Stimulated activated CD8-positive, alpha-beta memory T cell treated with anti-CD3 and anti-CD28 coated beads, Interleukin-7, amount 100 ng/mL, for 24 hours (primary cell): ENCODE results near the gene SHANK3.

Experiments
- DNase-seq: peaks from one replicate; pipeline ENCODE4 v3.0.0-alpha.2; 2020; ENCODE audit warnings: low read depth

SHANK3 gene

DNA sequence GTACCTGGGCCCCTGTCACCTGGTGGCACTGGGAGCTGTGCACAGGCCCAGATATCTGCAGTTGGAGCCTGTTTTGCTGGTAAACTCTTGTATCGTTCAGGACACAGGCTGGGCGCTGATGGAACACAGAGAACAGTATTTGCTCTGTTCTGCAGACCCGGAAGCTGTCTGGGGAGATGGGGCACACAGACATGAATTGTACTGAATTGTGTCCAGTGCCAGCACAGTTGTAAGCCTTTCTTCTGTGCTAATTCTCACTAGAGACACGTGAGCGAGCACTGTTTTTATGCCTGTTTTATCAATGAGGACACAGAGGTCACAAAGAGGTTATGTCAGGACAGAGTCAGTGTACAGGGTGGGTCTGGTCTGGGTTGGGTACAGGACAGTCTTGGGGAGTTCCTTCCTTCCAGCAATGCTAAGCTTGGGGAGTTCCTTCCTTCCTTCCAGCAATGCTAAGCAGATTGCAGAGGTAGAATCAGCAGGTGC is 41.0 kb downstream of the SHANK3 start:
- no peak for DNase-seq

- no peak for DNase-seq
Measured at GRCh38 chr22:50714150-50714549, 41.5 kb downstream of the SHANK3 start.

- no peak for DNase-seq
Measured at GRCh38 chr22:50714631-50715179, 42.1 kb downstream of the SHANK3 start.

- no peak for DNase-seq
Measured at GRCh38 chr22:50715250-50715649, 42.6 kb downstream of the SHANK3 start.

GRCh38 chr22:50715776-50716175 is 43.2 kb downstream of the SHANK3 start:
- no peak for DNase-seq

DNA sequence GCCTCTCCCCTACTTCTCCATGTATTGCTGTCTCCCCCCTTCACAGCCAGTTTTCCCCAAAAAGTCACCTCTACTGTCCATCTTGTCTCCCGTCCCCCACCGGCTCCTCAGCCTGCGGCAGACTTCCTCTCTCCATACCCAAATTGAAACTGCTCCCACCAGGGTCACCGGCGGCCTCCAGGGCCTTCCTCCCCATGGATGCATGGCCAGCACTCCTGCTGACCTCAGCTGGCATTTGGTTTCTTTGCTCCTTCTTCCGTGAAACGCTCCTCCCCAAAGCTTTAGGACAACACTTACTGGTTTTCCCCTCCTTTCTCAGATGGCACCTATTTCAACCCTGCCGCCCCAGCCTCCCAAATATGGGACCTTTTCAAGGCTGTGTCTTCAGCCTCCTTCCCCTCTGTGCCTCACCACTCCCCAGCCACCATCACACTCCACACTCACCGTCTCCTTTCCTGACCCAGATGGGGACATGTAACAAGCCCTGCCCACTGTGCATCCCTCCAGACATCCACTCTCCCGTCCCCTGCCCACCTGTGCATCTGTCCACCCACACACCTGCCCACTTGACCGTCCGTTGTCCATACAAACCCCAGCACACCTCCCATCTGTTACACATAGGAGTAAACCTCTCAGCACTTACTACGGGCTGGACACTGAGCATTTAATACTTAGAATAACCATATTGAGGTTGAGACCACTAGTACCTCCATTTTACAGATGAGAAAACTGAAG is 43.8 kb downstream of the SHANK3 start:
- DNase-seq: no peak

- DNase-seq: no peak
Measured at GRCh38 chr22:50717709-50718351, 45.2 kb downstream of the SHANK3 start.

GRCh38 chr22:50718352-50718709 is 45.7 kb downstream of the SHANK3 start:
- DNase-seq: no peak

- no peak for DNase-seq
Measured at GRCh38 chr22:50719814-50720300, 47.2 kb downstream of the SHANK3 start.

DNA sequence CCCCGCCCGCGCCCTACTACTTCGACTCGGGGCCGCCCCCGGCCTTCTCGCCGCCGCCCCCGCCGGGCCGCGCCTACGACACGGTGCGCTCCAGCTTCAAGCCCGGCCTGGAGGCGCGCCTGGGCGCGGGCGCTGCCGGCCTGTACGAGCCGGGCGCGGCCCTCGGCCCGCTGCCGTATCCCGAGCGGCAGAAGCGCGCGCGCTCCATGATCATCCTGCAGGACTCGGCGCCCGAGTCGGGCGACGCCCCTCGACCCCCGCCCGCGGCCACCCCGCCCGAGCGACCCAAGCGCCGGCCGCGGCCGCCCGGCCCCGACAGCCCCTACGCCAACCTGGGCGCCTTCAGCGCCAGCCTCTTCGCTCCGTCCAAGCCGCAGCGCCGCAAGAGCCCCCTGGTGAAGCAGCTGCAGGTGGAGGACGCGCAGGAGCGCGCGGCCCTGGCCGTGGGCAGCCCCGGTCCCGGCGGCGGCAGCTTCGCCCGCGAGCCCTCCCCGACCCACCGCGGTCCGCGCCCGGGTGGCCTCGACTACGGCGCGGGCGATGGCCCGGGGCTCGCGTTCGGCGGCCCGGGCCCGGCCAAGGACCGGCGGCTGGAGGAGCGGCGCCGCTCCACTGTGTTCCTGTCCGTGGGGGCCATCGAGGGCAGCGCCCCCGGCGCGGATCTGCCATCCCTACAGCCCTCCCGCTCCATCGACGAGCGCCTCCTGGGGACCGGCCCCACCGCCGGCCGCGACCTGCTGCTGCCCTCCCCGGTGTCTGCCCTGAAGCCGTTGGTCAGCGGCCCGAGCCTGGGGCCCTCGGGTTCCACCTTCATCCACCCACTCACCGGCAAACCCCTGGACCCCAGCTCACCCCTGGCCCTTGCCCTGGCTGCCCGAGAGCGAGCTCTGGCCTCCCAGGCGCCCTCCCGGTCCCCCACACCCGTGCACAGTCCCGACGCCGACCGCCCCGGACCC is 48.0 kb downstream of the SHANK3 start:
- no peak for DNase-seq

DNA sequence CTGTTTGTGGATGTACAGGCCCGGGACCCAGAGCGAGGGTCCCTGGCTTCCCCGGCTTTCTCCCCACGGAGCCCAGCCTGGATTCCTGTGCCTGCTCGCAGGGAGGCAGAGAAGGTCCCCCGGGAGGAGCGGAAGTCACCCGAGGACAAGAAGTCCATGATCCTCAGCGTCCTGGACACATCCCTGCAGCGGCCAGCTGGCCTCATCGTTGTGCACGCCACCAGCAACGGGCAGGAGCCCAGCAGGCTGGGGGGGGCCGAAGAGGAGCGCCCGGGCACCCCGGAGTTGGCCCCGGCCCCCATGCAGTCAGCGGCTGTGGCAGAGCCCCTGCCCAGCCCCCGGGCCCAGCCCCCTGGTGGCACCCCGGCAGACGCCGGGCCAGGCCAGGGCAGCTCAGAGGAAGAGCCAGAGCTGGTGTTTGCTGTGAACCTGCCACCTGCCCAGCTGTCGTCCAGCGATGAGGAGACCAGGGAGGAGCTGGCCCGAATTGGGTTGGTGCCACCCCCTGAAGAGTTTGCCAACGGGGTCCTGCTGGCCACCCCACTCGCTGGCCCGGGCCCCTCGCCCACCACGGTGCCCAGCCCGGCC is 48.7 kb downstream of the SHANK3 start:
- no peak for DNase-seq

GRCh38 chr22:50722048-50722701 is 49.6 kb downstream of the SHANK3 start:
- no peak for DNase-seq
